NCI-H187 treated with DMSO at 0.1 percent for 48 hours (cell line): ENCODE measurements around the gene CACNA1C.

Experiments used
- DNase-seq: peaks from one replicate; lab custom pipeline; 2025; lab: John Stamatoyannopoulos, UW

Gene CACNA1C

GRCh38 chr12:2416158-2416557, 363.4 kb downstream of the CACNA1C start:
- DNase-seq, result no peak

GRCh38 chr12:2417481-2418160, 364.8 kb downstream of the CACNA1C start:
- no peak for DNase-seq

GRCh38 chr12:2418579-2418978, 365.8 kb downstream of the CACNA1C start:
- no peak for DNase-seq

- no peak for DNase-seq
These were observed 369.8 kb downstream of the CACNA1C start for GRCh38 chr12:2422591-2422990.

GRCh38 chr12:2429032-2429431, 376.2 kb downstream of the CACNA1C start:
- DNase-seq, result no peak

- no peak for DNase-seq
These were observed 379.0 kb downstream of the CACNA1C start for GRCh38 chr12:2431810-2432209.

GRCh38 chr12:2432856-2433255, 380.1 kb downstream of the CACNA1C start:
- no peak for DNase-seq

- DNase-seq, result no peak
These were observed 382.7 kb downstream of the CACNA1C start for GRCh38 chr12:2435511-2435910.

- no peak for DNase-seq
These were observed 386.7 kb downstream of the CACNA1C start for GRCh38 chr12:2439332-2440100.

- DNase-seq, result no peak
These were observed 391.0 kb downstream of the CACNA1C start for GRCh38 chr12:2443776-2444175.

GRCh38 chr12:2445968-2446367, 393.2 kb downstream of the CACNA1C start:
- DNase-seq, result no peak

GRCh38 chr12:2447861-2448260, 395.1 kb downstream of the CACNA1C start:
- no peak for DNase-seq

- DNase-seq, result no peak
These were observed 396.8 kb downstream of the CACNA1C start for GRCh38 chr12:2449586-2449985.

GRCh38 chr12:2450553-2450952, 397.8 kb downstream of the CACNA1C start:
- DNase-seq, result no peak

- no peak for DNase-seq
These were observed 398.2 kb downstream of the CACNA1C start for GRCh38 chr12:2451025-2451424.

GRCh38 chr12:2451497-2451896, 398.7 kb downstream of the CACNA1C start:
- no peak for DNase-seq

GRCh38 chr12:2453076-2453760, 400.4 kb downstream of the CACNA1C start:
- DNase-seq, result no peak

- no peak for DNase-seq
These were observed 400.9 kb downstream of the CACNA1C start for GRCh38 chr12:2453761-2454090.

GRCh38 chr12:2454601-2455177, 401.9 kb downstream of the CACNA1C start:
- DNase-seq, result no peak

GRCh38 chr12:2455410-2455809, 402.6 kb downstream of the CACNA1C start:
- no peak for DNase-seq

- DNase-seq, result no peak
These were observed 403.5 kb downstream of the CACNA1C start for GRCh38 chr12:2456122-2456812.

GRCh38 chr12:2456813-2457186, 404.0 kb downstream of the CACNA1C start:
- peak; percentile 84 for DNase-seq
